Colonic mucosa (tissue), 4 donors: ENCODE measurements around the gene APOB. TPM values are rescaled to one million over a fixed set of nuclear protein-coding genes. Genes with fewer than 3 reads are reported as not detected.

Experiments
- DNase-seq: peaks from one replicate; pipeline ENCODE4 v3.0.0-alpha.2; 2020
- H3K27ac ChIP-seq: fragments of 200-600 bp; one replicate; pipeline ENCODE4 v1.8.0; 2021
- H3K27me3 ChIP-seq: fragments of 200-600 bp; one replicate; pipeline ENCODE4 v1.8.0; 2021
- H3K36me3 ChIP-seq: fragments of 200-600 bp; one replicate; pipeline ENCODE4 v1.8.0; 2021
- H3K4me1 ChIP-seq: fragments of 200-600 bp; one replicate; pipeline ENCODE4 v1.8.0; 2021; ENCODE audit warnings: mild to moderate bottlenecking
- H3K4me3 ChIP-seq: fragments of 200-600 bp; one replicate; pipeline ENCODE4 v1.8.0; 2021
- H3K9ac ChIP-seq, 2 donors: one replicate each; pipeline ENCODE4 v1.7.0; 2013; ENCODE audit warnings: control low read depth in 2 of 2, low read depth in 2 of 2, low read length in 2 of 2
- H3K9me3 ChIP-seq: fragments of 200-600 bp; one replicate; pipeline ENCODE4 v1.8.0; 2021
- CTCF ChIP-seq: fragments of 200-600 bp; IDR thresholded peaks from one replicate; pipeline ENCODE4 v1.8.0; 2022; ENCODE audit warnings: antibody characterized with exemption, mild to moderate bottlenecking
- intact Hi-C: fragments of 100-400 bp; cut with DNase I; formaldehyde crosslinking; loops from one replicate; pipeline ENCODE4 v1.14.1; 2022
- total RNA-seq, 2 donors: library from RNA; stranded (reverse); fragmentation: NEBNext Ultra II Directional in 1 of 2; extraction: Animal tissue kit (Norgen Biotek cat#: 25700) in 1 of 2; gene quantifications; one replicate each; pipeline ENCODE4 v1.2.1, GENCODE V29; 2021
- donor health status: healthy.
- donor health status: DM: no; HTN: no; CAD: no.
- donor health status: DM: no; HTN: no; CAD: no.

The APOB gene
- total RNA-seq, 2 donors from 2014 or later, result 1.0 to 3.3 TPM

DNA sequence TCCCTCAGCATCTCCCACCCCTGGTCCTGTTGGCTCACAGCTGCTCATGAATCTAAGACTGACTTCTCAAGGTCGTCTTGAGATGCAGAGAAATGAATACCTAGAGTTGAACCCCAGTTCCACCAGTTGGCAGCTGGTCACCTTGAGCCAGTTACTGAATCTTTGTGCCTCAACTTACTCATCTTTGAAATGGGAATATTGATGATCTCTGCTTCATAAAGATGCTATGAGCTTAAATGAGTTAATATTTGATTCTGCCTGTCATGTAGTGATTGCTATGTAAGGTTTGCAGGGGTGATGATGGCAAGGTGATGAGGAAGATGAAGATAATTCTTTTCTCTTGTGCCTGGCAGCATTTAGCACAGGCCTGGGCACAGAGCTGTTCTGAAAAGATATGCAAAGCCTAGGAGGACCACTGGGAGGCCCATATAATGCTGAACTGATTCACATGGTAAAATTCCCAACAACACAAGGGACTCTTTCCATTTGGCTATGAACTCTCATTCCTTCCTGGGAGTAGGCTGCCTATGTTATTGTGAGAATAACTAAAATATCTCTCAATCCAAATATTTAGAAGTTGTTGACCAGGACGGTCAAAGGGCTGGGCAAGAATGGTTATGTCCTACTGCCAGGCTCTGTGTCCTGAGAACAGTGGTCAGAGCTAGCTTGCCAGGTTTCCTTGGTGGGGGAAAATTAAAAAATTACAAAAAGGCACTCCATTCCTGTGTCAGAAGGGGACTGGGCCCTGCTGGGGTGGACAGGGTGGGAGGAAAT lies 70.9 kb downstream of the APOB start:
- no peak for TF ChIP-seq CTCF
- DNase-seq, result no peak
- H3K9me3 ChIP-seq, result no peaks in the 10 kb centered on the region
- H3K27ac ChIP-seq, result no peak overlapping the region
- intact Hi-C loops, result no loop called here
- no peaks in the 10 kb centered on the region for H3K27me3 ChIP-seq
- no peaks in the 10 kb centered on the region for H3K4me1 ChIP-seq
- no peak overlapping the region for H3K4me3 ChIP-seq
- H3K36me3 ChIP-seq, result no peaks in the 10 kb centered on the region
- no peak overlapping the region for H3K9ac ChIP-seq

DNA sequence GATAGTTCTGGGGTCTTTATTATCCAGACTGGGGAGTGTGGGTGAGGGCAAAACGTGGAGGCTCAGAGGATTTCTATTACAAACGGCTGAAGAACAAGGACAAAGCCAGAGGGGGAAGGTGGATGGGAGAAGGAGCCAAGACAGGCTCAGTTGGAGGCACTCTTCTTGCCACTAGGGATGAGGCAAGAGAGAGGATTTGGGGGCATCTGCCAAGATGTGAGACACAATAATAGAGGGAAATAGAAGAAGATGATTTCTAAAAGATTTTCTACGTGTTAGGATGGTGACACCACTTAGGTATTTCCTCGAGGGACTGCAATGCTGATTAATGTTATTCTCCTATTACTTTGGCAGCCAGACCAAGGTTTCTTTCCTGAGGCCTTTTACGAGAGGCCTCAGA lies 71.8 kb downstream of the APOB start:
- intact Hi-C loops, result no loop called here
- Histone ChIP-seq H3K36me3 (no peaks in the 10 kb centered on the region), H3K4me1 (no peaks in the 10 kb centered on the region), H3K27me3 (no peaks in the 10 kb centered on the region), H3K9ac (no peak overlapping the region), H3K4me3 (no peak overlapping the region), H3K9me3 (no peaks in the 10 kb centered on the region), H3K27ac (no peak overlapping the region)
- no peak for TF ChIP-seq CTCF
- DNase-seq, result no peak

DNA sequence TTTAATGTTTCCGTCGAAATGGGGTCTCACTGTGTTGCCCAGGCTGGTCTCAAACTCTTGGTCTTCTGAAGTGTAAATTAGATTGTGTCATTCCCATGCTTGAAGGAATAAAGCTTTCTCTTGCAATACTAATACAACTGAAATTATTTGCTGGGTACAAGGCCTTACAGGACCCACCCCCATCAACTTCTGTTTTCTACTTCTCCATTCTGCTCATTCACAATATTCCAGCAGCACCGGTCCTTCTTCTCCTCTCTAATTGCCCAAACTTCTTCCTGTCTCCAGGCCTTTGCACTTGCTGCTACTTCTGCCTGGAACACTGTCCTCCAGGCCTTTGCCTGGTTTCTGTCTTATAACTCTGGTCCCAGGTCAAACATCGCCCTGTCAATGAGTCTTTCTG lies 73.8 kb downstream of the APOB start:
- Histone ChIP-seq H3K36me3 (no peaks in the 10 kb centered on the region), H3K4me1 (no peaks in the 10 kb centered on the region), H3K4me3 (no peak overlapping the region), H3K27me3 (no peaks in the 10 kb centered on the region), H3K27ac (no peak overlapping the region), H3K9me3 (no peaks in the 10 kb centered on the region), H3K9ac (no peak overlapping the region)
- no peak for DNase-seq
- TF ChIP-seq CTCF, result no peak
- intact Hi-C loops, result no loop called here

DNA sequence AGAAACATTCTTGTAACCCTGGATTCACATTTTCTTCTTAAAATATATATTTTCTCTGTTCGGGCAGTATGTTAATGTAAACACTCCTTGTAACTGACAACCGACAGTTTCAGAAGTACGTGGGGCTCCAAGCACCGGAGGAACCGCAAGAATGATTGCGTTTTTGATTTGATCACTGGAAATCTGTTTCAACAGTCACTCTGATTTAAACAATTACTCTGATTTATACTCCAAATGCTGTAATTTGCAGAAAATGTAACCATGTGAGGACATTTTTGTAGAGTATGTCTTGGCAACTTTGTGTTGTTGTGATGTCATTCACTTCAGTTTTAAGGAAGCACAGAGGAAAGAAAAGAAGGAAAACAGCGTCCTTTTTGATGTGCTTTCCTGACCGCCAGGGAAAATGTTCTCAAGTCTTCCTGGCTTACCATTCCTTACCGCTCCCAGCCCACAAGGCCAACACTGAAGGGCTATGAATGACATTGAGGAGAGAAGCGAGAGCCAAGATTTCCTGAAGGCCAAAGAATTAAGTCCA lies 77.7 kb downstream of the APOB start:
- intact Hi-C loops, result no loop called here

DNA sequence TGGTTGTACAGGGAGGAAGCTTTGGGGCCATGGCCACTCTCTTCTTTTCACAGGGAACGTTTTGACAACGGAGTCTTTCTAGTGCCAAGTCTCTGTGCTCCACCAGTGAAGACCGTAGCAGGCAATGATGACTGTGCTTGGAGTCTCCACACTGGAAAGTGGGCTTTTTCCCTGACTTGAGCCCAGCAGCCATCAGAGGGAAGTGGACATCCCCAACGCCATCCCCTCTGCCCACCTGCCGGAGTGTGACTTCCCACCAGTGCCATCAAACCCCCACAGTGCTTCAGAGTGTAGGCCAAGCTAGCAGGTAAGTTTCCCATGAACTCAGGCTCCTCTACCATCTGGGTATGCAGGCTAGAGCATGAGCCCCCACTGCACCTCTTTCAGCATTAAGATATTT lies 78.7 kb downstream of the APOB start:
- Histone ChIP-seq H3K27ac (no peak overlapping the region), H3K9me3 (no peaks in the 10 kb centered on the region), H3K9ac (no peak overlapping the region), H3K4me3 (no peak overlapping the region), H3K27me3 (no peaks in the 10 kb centered on the region), H3K4me1 (no peaks in the 10 kb centered on the region), H3K36me3 (no peaks in the 10 kb centered on the region)
- DNase-seq, result no peak
- intact Hi-C loops, result loop anchor here (2.0 kb wide), 1 partner anchor 302 kb away; no protein-coding TSS in a partner anchor
- no peak for TF ChIP-seq CTCF

More for the DNA sequence above, 77.7 kb downstream of the APOB start:
- DNase-seq, result no peak
- TF ChIP-seq CTCF, result no peak
- Histone ChIP-seq H3K4me1 (no peaks in the 10 kb centered on the region), H3K9ac (no peak overlapping the region), H3K27me3 (no peaks in the 10 kb centered on the region), H3K4me3 (no peak overlapping the region), H3K36me3 (no peaks in the 10 kb centered on the region), H3K9me3 (no peaks in the 10 kb centered on the region), H3K27ac (no peak overlapping the region)
